HG02870 (cell line): ENCODE data around the gene CAPN6.

Source experiments
- ATAC-seq: cut with Tn5 transposase; IDR thresholded peaks from one replicate; pipeline ENCODE4 v1.9.1; 2021; ENCODE audit warnings: mild to moderate bottlenecking, moderate library complexity; ENCODE audit not compliant: unreplicated experiment

Gene CAPN6

DNA sequence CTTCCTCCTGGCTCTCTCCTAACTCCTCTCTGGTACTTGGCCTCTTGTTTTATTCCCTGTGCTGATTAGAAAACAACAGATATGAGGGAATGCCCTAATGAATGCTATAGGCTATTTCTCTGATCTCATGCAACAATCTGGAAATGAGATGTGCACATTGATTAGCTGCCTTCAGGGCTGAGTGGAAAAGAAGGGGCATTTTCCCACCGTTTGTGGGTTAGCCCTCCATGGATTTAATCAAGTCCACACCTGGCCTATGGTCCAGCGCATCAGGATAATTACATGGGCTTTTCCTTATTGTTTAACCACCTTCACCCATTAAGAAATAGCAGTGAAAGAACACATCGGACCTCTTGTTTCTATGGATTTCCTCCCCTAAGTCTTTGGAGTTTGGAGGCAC, 70.0 kb downstream of the CAPN6 start:
- ATAC-seq: no peak

DNA sequence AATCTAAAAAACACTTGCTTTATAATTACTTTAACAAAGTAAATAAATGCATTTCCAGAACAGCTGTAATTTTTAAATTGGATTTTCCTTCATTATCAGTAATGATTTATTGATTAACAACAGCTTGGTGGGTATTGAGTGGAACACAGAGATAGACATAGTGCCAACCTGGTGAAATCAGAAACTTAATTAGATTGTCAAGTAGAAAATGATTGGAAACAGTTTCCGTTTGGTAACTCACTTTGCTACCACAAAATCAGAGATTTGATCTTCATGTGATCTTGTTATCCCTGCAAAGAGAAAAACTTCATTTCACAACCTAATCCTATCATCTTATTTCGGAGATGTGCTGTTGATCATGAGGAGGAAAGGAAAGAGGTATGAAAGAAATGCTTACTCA, 70.8 kb downstream of the CAPN6 start:
- no peak for ATAC-seq
